NT2/D1 (cell line): ENCODE measurements around the gene PDS5A.

Experiments
- YY1 ChIP-seq: IDR thresholded peaks from 2 replicates; pipeline ENCODE4 v1.6.1; 2011; ENCODE audit not compliant: insufficient read length, insufficient read depth
- ZNF274 ChIP-seq: IDR thresholded peaks from 2 replicates; pipeline ENCODE4 v1.6.1; 2011; ENCODE audit warnings: mild to moderate bottlenecking, low read depth, low read length

DNA sequence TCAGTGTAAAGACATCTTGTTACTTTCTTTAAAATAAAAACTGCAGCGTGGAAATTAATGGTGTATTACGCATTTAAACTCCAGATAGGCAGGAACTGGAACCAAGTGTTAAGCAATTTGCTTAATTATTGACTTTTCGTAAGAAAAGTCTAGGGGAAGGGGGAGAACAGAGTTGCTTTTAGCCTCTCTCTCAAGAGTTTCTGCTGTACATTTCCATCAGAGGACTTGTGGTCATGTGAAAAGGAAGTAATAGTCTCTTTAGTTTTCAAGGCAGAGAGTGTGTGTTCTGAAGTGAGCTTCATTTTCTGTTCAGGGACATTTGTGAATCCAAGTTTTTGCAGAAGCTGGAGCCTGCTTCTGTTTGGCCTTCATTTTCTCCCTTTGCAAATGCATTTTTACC is 152.6 kb downstream of the PDS5A start:
- TF ChIP-seq YY1 (no peak), ZNF274 (no peak)
